Trophoblast cell (in vitro differentiated cells and primary cell): ENCODE measurements around the gene CARHSP1.
A peak's percentile ranks its signal among the peaks of the same experiment; 100 is the strongest.

Source experiments
- DNase-seq, 2 donors: peaks; one replicate each; pipeline ENCODE4 v3.0.0-alpha.2; 2016
- H2AFZ ChIP-seq: 2 replicates; pipeline ENCODE4 v1.6.1; 2013; ENCODE audit warnings: low read length, moderate library complexity, mild to moderate bottlenecking; ENCODE audit not compliant: insufficient read depth, poor library complexity
- H2AK5ac ChIP-seq: 2 replicates; pipeline ENCODE4 v1.6.1; 2013; ENCODE audit warnings: mild to moderate bottlenecking, low read length
- H2BK120ac ChIP-seq: 2 replicates; pipeline ENCODE4 v1.6.1; 2013; ENCODE audit warnings: low read length, mild to moderate bottlenecking, moderate library complexity; ENCODE audit not compliant: insufficient read depth, poor library complexity
- H2BK12ac ChIP-seq: 2 replicates; pipeline ENCODE4 v1.6.1; 2013; ENCODE audit warnings: mild to moderate bottlenecking, low read length, moderate library complexity
- H2BK5ac ChIP-seq: 2 replicates; pipeline ENCODE4 v1.6.1; 2013; ENCODE audit warnings: low read length, low read depth, moderate library complexity, mild to moderate bottlenecking; ENCODE audit not compliant: poor library complexity
- H3K14ac ChIP-seq: 2 replicates; pipeline ENCODE4 v1.6.1; 2013; ENCODE audit warnings: mild to moderate bottlenecking, low read length
- H3K18ac ChIP-seq: 2 replicates; pipeline ENCODE4 v1.6.1; 2013; ENCODE audit warnings: mild to moderate bottlenecking, low read length
- H3K23ac ChIP-seq: 2 replicates; pipeline ENCODE4 v1.6.1; 2013; ENCODE audit warnings: low read length
- H3K27ac ChIP-seq: 2 replicates; pipeline ENCODE4 v1.5.1; 2013; ENCODE audit warnings: low read depth, mild to moderate bottlenecking, inconsistent platforms, low read length, moderate library complexity
- H3K27me3 ChIP-seq: 2 replicates; pipeline ENCODE4 v1.6.1; 2013; ENCODE audit warnings: inconsistent platforms, mild to moderate bottlenecking, low read length, moderate library complexity; ENCODE audit not compliant: insufficient read depth
- H3K36me3 ChIP-seq, 2 experiments: 1 replicate in 1 of 2; 2 replicates in 1 of 2; pipeline ENCODE4 v1.6.1; 2013; ENCODE audit warnings: low read length in 2 of 2, mild to moderate bottlenecking in 2 of 2, moderate library complexity in 1 of 2; ENCODE audit not compliant: insufficient read depth in 2 of 2, control insufficient read depth in 1 of 2
- H3K4ac ChIP-seq: 2 replicates; pipeline ENCODE4 v1.6.1; 2013; ENCODE audit warnings: low read depth, mild to moderate bottlenecking, low read length, moderate library complexity
- H3K4me1 ChIP-seq, 2 experiments: 1 replicate in 1 of 2; 2 replicates in 1 of 2; pipeline ENCODE4 v1.6.1; 2013; ENCODE audit warnings: low read length in 2 of 2, mild to moderate bottlenecking in 2 of 2, moderate library complexity in 1 of 2; ENCODE audit not compliant: insufficient read depth in 2 of 2, control insufficient read depth in 1 of 2
- H3K4me2 ChIP-seq: 2 replicates; pipeline ENCODE4 v1.6.1; 2013; ENCODE audit warnings: inconsistent platforms, mild to moderate bottlenecking, low read length, moderate library complexity
- H3K4me3 ChIP-seq: 2 replicates; pipeline ENCODE4 v1.5.1; 2013; ENCODE audit warnings: mild to moderate bottlenecking, low read depth, low read length, inconsistent platforms
- H3K79me1 ChIP-seq: one replicate; pipeline ENCODE4 v1.6.1; 2013; ENCODE audit warnings: low read length
- H3K79me2 ChIP-seq: 2 replicates; pipeline ENCODE4 v1.6.1; 2013; ENCODE audit warnings: low read length, mild to moderate bottlenecking; ENCODE audit not compliant: control insufficient read depth, insufficient read depth, poor library complexity
- H3K9ac ChIP-seq: 2 replicates; pipeline ENCODE4 v1.6.1; 2013; ENCODE audit warnings: mild to moderate bottlenecking, low read length
- H3K9me3 ChIP-seq: 2 replicates; pipeline ENCODE4 v1.6.1; 2013; ENCODE audit warnings: low read depth, mild to moderate bottlenecking, control low read depth, inconsistent platforms, low read length; ENCODE audit not compliant: insufficient read depth
- H4K12ac ChIP-seq: 2 replicates; pipeline ENCODE4 v1.6.1; 2013; ENCODE audit warnings: low read depth, mild to moderate bottlenecking, low read length, moderate library complexity
- H4K8ac ChIP-seq: 2 replicates; pipeline ENCODE4 v1.6.1; 2013; ENCODE audit warnings: low read depth, mild to moderate bottlenecking, low read length, moderate library complexity
- H4K91ac ChIP-seq: one replicate; pipeline ENCODE4 v1.6.1; 2013; ENCODE audit warnings: low read depth, mild to moderate bottlenecking, low read length, moderate library complexity
- WGBS: extraction: QIAGEN DNeasy Blood & Tissue Kit; methylation state at CpG from one replicate; pipeline ENCODE4 v1.1.7; 2013; ENCODE audit warnings: missing lambda C conversion rate; ENCODE audit not compliant: insufficient read length, insufficient coverage; ENCODE audit errors: extremely low coverage; 5-methylcytosine and 5-hydroxymethylcytosine counted together

Gene CARHSP1

GRCh38 chr16:8812162-8812843 is 56.5 kb downstream of the CARHSP1 start:
- no CpG with 5 or more reads among the region's 12 CpGs for WGBS

GRCh38 chr16:8808613-8809353 is 60.0 kb downstream of the CARHSP1 start:
- WGBS = no CpG with 5 or more reads among the region's 11 CpGs

More at GRCh38 chr16:8812162-8812843, 56.5 kb downstream of the CARHSP1 start:
- H2BK120ac ChIP-seq = no peak overlapping the region
- H3K18ac ChIP-seq = no peak overlapping the region
- H3K23ac ChIP-seq = no peak overlapping the region
- H4K8ac ChIP-seq = no peak overlapping the region
- DNase-seq = peak; percentile 30 to 56
- H2BK12ac ChIP-seq = no peak overlapping the region
- no peak overlapping the region for H2AK5ac ChIP-seq
- no peak overlapping the region for H3K4ac ChIP-seq
- no peak overlapping the region for H2BK5ac ChIP-seq
- no peak overlapping the region for H4K12ac ChIP-seq
- no peak overlapping the region for H2AFZ ChIP-seq
- H3K36me3 ChIP-seq = peaks cover 51 to 72% of the 10 kb centered on the region in 2 experiments
- H3K4me3 ChIP-seq = no peak overlapping the region
- no peak overlapping the region for H3K14ac ChIP-seq
- H3K79me1 ChIP-seq = no peaks in the 10 kb centered on the region
- no peak overlapping the region for H4K91ac ChIP-seq
- H3K9me3 ChIP-seq = no peaks in the 10 kb centered on the region
- H3K9ac ChIP-seq = no peak overlapping the region
- H3K27me3 ChIP-seq = no peaks in the 10 kb centered on the region
- H3K4me1 ChIP-seq = no peaks in the 10 kb centered on the region
- no peak overlapping the region for H3K27ac ChIP-seq
- H3K4me2 ChIP-seq = no peak overlapping the region
- no peaks in the 10 kb centered on the region for H3K79me2 ChIP-seq

GRCh38 chr16:8808009-8808408 is 60.8 kb downstream of the CARHSP1 start:
- Histone ChIP-seq H3K79me1 (no peaks in the 10 kb centered on the region), H4K12ac (no peak overlapping the region), H3K14ac (no peak overlapping the region), H2BK5ac (no peak overlapping the region), H2BK12ac (no peak overlapping the region), H3K27me3 (no peaks in the 10 kb centered on the region), H2BK120ac (no peak overlapping the region), H3K9me3 (no peaks in the 10 kb centered on the region), H3K9ac (no peak overlapping the region), H3K36me3 (peaks cover 52 to 80% of the 10 kb centered on the region in 2 experiments), H3K23ac (no peak overlapping the region), H3K4me3 (no peak overlapping the region), H4K91ac (no peak overlapping the region), H2AFZ (no peak overlapping the region), H3K4me1 (no peaks in the 10 kb centered on the region), H2AK5ac (no peak overlapping the region), H3K79me2 (no peaks in the 10 kb centered on the region), H3K4ac (no peak overlapping the region), H3K18ac (no peak overlapping the region), H4K8ac (no peak overlapping the region), H3K4me2 (no peak overlapping the region), H3K27ac (no peak overlapping the region)
- no CpG with 5 or more reads among the region's 3 CpGs for WGBS
- no peak for DNase-seq

More at GRCh38 chr16:8808613-8809353, 60.0 kb downstream of the CARHSP1 start:
- Histone ChIP-seq H3K23ac (no peak overlapping the region), H2BK5ac (no peak overlapping the region), H2BK120ac (no peak overlapping the region), H2BK12ac (no peak overlapping the region), H3K4ac (no peak overlapping the region), H3K4me3 (no peak overlapping the region), H3K9ac (no peak overlapping the region), H3K36me3 (peaks cover 56 to 80% of the 10 kb centered on the region in 2 experiments), H4K8ac (no peak overlapping the region), H3K79me1 (no peaks in the 10 kb centered on the region), H3K18ac (no peak overlapping the region), H3K4me2 (no peak overlapping the region), H2AK5ac (no peak overlapping the region), H2AFZ (no peak overlapping the region), H3K9me3 (no peaks in the 10 kb centered on the region), H3K27ac (no peak overlapping the region), H3K27me3 (no peaks in the 10 kb centered on the region), H4K91ac (no peak overlapping the region), H3K14ac (no peak overlapping the region), H3K4me1 (no peaks in the 10 kb centered on the region), H4K12ac (no peak overlapping the region), H3K79me2 (no peaks in the 10 kb centered on the region)
- DNase-seq = no peak

GRCh38 chr16:8807189-8807588 is 61.6 kb downstream of the CARHSP1 start:
- H3K23ac ChIP-seq = no peak overlapping the region
- peaks cover 53 to 78% of the 10 kb centered on the region in 2 experiments for H3K36me3 ChIP-seq
- no peak overlapping the region for H2AFZ ChIP-seq

More at GRCh38 chr16:8807189-8807588, 61.6 kb downstream of the CARHSP1 start:
- Histone ChIP-seq H4K91ac (no peak overlapping the region), H3K4me1 (no peaks in the 10 kb centered on the region), H2BK120ac (no peak overlapping the region), H3K79me2 (no peaks in the 10 kb centered on the region), H3K9ac (no peak overlapping the region), H3K14ac (no peak overlapping the region), H3K27ac (no peak overlapping the region), H3K4ac (no peak overlapping the region), H4K12ac (no peak overlapping the region), H2BK12ac (no peak overlapping the region), H3K79me1 (no peaks in the 10 kb centered on the region), H3K27me3 (no peaks in the 10 kb centered on the region), H2AK5ac (no peak overlapping the region), H2BK5ac (no peak overlapping the region), H4K8ac (no peak overlapping the region), H3K9me3 (no peaks in the 10 kb centered on the region), H3K4me2 (no peak overlapping the region), H3K18ac (no peak overlapping the region), H3K4me3 (no peak overlapping the region)
- DNase-seq = no peak
- WGBS = no CpG with 5 or more reads among the region's 5 CpGs
